NCI-H2171 treated with DMSO at 0.1 percent for 48 hours (cell line): ENCODE data around the gene GAREM2.

Source experiments
- DNase-seq: peaks from one replicate; lab custom pipeline; 2025; lab: John Stamatoyannopoulos, UW

GAREM2 gene

DNA sequence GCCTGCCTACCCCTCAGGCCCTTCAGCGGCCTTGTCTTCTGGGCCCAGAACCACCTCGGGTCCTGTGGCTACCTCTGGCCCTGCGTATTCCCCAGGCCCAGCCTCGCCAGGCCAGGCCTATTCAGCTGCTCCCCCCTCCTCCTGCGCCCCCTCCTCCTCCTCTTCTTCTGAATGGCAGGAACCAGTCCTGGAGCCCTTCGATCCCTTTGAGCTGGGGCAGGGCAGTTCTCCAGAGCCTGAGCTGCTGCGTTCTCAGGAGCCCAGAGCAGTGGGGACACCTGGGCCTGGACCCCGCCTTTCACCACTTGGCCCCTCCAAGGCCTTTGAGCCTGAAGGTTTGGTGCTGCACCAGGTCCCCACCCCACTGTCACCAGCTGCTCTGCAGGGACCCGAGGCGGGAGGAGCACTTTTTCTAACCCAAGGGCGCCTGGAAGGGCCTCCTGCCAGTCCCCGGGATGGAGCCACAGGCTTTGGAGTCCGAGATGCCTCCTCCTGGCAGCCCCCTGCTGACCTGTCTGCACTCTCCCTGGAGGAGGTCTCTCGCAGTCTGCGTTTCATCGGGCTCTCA is 14.7 kb downstream of the GAREM2 start:
- no peak for DNase-seq

DNA sequence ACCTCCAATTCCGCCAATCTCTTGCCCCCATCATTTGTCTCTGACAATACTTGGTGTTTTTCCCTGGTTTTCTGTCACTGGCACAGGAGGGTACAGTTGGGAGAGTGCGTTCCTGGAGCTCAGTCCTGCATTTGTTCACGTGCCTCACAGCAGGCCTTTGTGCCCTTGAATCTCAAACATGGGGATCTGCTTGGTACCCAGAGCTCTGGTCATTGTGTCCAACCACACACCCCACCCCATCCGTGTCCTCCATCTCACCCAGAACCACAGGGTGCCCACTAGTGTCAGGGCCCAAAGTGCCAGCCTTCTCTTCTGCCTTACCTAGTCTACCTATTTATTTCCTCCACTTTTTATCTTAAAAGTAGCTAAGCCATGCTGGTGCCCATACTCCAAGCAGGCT is 16.2 kb downstream of the GAREM2 start:
- no peak for DNase-seq

DNA sequence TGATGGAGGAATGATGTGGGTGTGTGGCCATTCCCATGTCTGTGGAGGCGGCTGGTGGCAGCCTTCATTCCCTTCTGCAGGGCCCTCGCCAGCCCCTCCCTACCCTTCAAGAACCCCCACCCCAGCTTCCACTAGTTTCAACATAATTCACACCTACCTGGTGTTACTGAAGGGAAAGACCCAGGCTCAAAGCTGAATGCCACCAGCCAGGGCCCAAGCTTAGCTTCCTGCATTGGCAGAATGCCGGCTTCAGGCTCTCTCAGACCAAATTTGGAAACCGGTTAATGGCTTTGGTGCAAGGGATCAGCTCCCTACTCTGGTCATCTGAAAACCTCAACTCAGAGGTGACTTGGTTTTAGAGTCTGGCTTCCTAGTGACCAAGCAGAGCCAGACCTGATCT is 16.9 kb downstream of the GAREM2 start:
- DNase-seq, result no peak

DNA sequence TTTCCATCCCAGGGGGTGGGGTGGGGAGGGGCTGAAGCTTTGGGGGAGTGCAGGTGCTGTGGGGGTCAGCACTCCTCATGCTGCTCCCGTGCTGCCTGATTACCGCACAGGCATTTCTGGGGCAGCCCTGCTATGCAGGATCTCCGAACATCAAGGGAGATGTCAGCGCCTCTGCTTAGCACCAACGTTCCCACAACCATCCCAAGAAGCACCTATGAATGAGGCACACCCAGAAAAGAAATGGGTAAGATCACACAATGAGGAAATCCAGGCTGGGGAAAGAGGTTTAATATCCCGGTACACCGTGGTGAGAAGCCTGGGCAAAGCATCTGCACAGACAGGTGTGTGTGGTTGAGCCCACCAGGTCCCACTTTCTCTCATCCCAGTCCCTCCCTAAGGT is 17.5 kb downstream of the GAREM2 start:
- DNase-seq, result no peak

DNA sequence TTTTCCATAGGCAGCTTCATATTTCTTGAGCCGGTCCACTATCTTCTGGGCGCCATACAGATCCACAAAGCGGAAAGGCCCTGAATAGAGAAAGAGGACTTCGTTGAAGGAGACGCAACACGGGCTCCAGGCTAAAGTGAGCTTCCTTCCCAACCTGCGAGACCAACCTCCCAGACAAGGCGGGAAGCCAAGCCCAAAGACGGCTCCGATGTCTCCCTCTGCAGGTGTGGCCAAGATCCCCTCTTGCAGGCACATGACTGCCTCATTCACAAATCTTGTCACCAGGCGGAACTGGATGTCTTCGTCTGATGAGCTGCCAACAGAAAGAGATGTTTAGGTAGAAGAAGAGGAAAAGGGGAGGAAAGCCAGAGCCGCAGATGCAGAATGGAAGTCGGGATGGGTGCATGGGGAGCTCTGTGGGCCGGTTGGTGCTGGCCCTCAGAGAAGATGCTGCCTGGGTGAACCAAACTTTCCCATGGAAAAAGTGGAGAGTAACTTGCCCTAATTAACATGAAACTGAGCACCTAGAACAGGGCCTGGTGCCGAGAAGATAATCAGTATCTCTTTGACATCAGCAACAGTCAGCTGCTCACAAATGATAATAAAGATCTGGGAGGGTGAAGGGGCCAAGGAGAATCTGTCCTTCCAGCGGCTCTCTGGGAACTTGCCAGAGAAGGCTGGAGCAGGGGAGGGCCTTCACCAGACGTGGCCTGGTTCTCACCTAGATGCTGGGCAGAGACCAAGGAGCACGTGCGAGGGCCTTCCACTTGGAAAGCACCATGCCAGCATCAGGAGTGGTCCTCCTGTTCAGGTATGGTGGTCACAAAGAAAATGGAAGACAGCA is 18.6 kb downstream of the GAREM2 start:
- no peak for DNase-seq

DNA sequence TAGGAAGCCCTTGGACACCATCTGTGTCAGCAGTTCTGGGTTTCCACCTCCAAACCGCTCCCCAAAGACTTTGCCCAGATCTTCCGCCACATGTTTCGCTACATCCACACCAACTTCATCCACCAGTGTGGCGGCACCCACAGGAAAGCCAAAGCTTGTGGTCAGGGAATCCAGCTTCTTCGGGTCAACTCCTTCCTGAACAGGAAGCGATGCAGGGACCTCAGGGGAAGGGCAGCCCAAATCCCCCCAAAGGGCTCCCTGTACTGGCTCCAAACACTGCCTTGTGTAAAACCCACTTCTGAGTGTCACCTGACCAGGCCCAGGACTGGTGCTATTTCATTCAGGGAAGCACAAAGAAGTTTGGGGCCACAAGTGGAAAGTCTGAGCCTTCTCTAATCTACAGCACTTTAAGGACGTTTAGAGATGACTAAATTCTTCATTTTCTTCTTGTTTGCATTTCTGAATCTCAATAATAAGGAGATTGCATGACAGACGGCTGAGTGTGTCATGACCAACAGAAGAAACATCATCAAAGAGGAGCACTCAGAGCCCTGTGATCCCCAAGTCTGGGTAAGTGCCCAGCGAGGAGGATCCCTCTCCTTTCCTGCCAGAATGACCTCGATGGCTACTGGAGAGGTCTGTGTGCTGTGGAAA is 20.8 kb downstream of the GAREM2 start:
- no peak for DNase-seq

DNA sequence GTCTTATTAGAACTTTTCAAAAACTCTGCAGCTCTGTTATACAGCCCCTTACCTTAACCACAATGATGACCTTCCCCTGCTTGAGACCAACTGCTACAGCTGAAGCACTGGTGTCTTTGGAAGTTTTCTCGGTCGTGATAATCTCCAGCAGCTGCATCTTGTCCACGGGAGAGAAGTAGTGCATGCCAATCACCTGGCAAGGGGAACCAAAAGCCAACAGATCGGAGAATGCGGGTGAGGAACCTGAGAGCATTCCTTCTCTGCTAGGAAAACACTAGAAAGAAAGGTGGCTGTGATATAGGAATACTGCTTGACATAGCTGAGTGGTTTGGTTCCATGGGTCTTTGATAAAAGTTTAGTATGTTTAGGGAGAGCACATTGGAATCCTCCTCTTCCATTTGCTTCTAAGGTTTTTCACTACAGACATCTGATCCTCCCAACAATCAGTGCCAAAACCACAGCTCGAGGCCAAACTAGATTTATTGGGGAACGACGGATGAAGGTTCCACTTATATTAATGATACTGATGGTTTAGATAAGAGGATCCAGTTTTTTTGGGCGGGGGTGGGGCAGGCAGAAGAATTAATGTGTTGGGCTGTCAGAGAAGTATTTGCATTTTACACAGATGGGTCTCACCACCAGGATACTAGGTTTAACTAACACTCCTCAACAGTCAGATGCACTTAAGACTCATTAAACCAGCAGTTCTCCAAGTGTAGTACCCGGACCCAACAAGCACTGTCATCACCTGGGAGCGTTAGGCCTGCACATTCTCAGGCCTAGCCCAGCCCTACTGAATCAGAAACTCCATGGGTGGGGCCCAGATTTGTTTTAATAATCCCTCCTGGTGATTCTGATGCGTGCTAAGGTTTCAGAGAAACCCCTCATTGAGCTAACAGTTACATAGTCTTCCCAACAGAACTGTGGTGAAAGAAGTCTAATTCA is 22.4 kb downstream of the GAREM2 start:
- no peak for DNase-seq

DNA sequence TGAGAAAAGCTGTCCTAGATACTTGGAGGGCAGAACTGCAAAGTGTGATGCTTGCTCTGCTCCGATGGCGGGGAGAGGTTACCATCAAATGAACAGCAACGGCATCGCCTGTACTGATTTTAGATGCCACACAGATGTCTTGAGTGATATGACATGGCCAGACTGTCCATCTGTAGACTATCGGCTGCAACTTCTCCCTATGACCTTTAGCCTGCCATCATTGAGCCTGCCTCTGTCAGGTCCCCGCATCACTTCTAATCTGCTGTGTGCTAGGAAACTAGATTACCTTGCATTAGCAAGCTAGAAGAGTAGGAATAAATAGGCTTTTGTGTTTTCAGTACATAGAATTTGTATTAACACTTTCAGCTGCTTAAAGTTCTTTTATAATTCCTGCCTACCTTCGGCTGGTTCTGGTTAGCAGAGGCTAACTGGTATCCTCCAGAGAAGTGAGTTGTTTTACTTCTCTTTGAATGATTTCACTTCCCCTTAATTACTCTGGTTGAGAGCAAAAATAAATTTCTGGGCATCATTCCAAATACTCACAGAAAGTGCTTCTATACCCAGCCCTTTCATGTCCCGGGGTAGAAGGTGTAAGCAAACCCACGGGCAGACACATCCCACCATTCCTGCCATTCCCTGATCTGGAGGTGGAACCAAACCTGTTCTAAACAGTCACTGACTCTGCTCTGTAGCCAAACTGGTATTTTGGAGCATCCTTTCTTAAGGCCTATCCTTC is 24.0 kb downstream of the GAREM2 start:
- no peak for DNase-seq

DNA sequence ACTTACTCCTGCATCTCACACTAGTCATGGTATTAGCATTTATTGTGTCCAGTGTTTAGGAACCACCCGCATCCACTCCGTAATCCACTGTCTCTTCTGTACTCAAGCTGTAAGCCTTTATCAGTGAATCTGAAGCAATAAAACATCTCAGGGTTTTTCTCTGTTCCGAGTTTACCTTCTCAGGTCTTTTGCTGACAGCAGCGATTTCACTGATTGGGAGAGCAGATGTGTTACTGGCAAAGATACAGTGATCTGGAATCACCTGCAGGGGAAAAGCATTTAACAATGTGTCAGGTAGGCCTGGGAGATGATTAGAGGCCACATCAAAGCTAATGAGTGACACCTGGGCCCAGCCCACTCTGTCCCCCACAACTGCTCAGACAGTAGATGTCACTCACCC is 24.6 kb downstream of the GAREM2 start:
- DNase-seq, result no peak

DNA sequence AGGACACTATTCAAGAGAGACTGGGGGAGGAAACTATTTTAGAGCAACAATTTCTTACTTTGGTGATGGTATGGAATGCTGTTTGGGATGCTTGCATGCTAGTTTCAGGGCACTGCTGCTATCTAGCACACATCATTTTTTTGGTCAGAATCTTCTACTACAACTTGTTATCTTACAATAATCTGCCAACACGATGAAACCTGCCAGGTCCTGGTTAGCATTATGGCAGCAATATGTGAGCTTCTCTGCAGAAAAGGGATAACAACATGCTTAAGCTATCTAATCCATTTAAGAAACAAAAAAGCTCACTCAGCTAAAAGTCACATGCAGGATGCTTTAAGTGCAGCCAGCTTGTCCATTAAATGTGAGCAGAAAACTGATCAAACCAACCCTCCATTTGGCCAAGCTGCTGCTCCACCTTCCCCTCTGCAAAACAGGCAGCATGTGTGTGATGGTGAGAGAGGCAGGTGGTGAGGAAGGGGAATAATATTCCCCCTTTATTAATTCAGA is 30.1 kb downstream of the GAREM2 start:
- DNase-seq, result no peak

DNA sequence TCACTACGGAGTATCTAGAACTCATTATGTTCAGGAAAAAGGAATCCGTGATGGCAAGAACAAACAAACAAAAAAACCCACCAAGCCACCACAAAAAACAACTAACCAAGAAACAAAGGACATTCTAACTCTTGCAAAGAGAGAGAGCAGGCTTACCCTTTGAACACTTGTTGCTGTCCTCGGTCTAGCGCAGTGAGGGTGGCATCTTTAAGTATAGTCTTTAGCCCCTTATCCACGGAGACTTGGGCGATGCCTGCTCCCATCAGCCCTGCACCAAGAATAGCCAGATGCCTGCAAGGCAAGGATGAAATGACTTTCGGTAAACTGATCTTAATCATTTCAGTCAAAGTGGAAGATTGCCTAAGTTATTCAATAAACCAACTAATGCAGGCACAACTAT is 31.0 kb downstream of the GAREM2 start:
- DNase-seq, result no peak

DNA sequence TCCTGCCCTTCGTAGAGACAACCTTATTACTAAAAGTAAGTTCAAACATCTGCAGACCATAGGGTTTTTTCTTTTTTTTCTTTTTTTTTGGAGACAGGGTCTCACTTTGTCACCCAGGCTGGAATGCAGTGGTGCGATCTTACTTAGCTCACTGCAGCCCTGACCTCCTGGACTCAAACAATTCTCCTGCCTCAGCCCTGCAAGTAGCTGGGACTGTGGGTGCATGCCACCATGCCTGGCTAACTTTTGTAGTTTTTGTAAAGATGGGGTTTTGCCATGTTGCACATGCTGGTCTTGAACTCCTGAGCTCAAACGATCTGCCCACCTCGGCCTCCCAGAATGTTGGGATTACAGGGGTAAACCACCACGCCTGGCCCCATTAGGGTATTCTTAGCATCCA is 39.1 kb downstream of the GAREM2 start:
- DNase-seq, result no peak

DNA sequence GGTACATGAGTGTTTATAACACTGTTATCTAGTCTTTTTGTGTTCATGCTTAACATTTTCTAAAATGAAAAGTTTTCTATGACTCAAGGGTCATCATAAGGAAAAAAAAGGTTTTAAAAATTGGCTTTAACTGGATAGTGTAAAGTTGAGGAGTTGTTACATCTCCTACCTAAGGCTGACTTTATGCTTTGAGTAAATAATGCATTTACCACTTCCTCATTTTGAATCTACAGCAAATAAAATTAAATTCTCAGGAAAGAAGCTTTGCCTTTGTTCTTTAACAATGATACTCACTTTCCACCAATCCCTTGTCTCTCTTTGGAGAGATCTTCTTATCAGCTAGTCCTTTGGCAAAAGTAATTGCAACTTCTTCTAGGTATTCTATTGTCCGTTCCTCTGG is 41.9 kb downstream of the GAREM2 start:
- DNase-seq, result no peak

DNA sequence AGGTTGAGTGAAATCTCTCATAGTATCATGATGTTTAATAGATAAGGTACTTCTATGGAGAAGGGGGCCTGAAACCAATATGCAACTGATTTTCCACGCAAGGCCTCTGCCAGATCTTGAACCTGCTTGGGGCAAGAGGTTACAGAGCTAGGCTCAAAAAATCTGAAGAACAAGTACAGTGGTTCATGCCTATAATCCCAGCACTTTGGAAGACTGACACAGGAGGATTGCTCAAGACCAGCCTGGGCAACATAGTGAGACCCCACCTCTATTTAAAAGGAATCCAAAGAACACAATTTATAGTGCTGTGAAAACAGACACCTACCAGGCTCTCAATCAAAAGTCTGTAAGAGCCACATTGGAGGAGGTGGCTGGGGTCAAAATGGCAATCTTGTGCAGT is 42.9 kb downstream of the GAREM2 start:
- no peak for DNase-seq

DNA sequence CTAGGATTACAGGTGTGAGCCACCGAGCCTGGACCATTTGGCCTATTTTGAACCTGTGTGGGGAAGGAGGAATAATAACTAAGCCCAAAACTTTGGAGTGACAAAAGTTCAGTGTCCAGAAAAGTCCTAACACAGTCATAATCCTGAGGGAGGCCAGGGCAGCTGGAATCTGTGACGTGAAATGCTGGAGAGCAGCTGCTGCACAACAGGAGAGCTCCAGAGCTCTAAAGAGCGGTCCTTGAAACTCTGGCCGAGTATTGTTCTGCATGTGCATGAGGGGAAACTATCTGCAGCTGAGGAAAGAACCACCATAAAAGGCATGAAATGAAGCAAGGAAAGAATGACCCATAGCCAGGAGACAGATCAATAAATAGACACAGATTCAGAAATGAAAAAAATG is 43.7 kb downstream of the GAREM2 start:
- no peak for DNase-seq

DNA sequence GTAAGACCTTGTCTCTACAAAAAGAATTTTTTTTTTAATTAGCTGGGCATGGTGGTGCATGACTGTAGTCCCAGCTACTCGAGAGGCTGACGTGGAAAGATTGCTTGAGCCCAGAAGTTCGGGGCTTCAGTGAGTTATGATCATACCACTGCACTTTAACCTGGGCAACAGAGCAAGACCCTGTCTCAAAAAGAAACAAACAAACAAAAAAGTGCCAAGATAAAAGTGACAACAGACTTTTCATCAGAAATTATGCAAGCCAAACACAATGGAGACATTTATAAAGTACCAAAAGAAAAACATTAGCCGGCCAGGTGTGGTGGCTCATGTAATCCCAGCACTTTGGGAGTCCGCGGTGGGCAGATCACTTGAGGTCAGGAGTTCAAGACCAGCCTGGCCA is 44.8 kb downstream of the GAREM2 start:
- no peak for DNase-seq

DNA sequence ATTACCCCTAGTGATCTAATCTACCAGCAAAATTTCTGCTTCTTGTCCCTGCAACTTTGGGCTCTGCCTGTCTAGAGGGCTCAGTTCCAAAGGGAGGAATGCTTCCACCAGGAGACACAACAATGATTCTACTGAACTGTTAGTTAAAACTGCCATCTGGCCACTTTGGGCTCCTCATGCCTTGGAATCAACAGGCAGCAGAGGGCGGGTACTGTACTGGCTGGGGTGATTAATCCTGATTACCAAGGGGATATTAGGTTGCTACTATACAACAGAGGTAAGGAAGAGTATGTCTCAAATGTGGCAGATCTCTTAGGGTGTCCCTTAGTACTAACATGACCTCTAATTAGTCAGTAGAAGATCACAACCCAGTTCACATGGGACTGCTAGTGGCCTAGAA is 50.1 kb downstream of the GAREM2 start:
- peak; percentile 52 for DNase-seq

DNA sequence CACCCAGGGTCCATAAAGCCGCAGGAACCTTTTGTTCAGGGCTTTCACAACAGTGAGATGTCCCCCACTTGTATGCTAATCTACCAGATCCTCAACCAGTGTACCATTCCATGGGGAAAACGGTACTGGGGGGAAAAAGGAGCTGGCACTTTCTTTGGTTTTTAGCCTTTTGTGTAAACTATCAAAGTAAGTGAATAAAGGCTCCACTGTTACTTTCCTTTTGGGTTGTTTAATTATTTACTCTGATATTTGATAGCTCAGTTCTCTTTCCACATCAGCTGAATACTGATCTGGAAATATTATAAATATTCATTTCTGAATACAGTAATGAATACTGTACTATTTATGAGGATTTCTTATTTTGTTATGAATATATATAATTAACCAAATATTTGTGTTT is 51.2 kb downstream of the GAREM2 start:
- no peak for DNase-seq

DNA sequence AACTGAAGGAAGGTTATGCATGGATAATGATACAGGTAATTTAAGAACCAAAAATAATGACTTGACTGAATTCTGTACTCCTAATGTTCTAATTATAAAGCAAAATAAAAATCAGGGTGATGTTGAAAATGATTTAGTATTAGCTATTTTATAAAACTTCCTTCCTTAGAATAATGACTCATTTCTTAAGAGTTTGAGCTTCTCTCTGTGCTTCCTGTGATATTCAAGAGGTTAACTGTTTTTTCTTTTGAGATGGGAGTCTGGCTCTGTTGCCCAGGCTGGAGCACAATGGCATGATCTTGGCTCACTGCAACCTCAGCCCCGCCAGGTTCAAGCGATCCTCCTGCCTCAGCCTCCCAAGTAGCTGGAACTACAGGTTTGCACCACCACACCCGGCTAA is 56.7 kb downstream of the GAREM2 start:
- DNase-seq, result no peak

DNA sequence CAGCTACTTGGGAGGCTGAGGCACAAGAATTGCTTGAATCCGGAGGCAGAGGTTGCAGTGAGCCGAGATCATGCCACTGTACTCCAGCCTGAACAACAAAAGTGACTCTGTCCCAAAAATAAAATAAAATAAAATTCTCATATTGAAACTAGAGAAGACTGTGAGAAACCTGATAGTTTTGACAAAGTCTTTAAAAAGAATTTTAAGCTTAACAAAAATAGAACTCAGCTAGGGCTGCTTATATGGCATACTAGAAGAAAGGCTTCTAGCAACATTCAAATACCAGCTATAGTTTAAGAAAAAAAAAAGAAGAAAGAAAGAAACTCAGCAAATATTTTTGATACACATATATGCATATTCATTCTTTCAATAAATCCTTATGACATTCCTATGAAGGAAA is 57.9 kb downstream of the GAREM2 start:
- no peak for DNase-seq

DNA sequence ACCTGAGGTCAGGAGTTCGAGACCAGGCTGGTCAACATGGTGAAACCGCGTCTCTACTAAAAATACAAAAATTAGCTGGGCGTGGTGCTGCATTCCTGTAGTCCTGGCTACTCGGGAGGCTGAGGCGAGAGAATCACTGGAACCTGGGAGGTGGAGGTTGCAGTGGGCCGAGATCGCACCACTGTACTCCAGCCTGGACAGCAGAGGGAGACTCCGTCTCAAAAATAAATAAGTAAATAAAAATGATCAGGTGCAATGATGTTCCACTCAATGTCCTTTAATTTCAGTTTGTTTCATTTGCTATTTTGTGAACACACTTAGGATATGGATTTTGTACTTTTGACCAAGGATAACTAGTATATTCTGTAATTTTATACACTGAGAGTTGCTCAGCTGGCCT is 62.2 kb downstream of the GAREM2 start:
- DNase-seq, result peak; percentile 31
